LNCAP (cell line): ENCODE results near the gene SNTB2.

Experiments
- TF ChIP-seq, protein P1 (sequence below): fragments of 450-650 bp; IDR thresholded peaks from 2 replicates; pipeline ENCODE4 v1.5.1; 2017; ENCODE audit warnings: mild to moderate bottlenecking

The SNTB2 gene

DNA sequence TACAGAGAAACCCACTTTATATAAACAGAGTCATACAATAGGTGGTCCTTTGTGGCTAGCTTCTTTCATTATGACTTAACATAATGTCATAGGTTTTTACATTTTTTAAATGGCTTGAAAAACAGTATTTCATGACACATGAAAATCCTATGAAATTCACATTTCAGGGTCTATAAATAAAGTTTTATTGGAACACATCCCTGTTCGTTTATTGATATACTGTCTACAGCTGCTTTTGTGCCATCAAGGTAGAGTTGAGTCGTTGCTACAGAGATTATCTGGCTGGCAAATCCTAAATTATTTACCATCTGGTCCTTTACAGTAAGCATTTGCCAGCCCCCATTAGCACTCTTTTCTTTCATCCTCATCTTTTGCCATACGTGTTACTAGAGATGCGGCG lies 126.5 kb downstream of the SNTB2 start:
- TF ChIP-seq, protein P1, sequence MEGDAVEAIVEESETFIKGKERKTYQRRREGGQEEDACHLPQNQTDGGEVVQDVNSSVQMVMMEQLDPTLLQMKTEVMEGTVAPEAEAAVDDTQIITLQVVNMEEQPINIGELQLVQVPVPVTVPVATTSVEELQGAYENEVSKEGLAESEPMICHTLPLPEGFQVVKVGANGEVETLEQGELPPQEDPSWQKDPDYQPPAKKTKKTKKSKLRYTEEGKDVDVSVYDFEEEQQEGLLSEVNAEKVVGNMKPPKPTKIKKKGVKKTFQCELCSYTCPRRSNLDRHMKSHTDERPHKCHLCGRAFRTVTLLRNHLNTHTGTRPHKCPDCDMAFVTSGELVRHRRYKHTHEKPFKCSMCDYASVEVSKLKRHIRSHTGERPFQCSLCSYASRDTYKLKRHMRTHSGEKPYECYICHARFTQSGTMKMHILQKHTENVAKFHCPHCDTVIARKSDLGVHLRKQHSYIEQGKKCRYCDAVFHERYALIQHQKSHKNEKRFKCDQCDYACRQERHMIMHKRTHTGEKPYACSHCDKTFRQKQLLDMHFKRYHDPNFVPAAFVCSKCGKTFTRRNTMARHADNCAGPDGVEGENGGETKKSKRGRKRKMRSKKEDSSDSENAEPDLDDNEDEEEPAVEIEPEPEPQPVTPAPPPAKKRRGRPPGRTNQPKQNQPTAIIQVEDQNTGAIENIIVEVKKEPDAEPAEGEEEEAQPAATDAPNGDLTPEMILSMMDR, result no peak

DNA sequence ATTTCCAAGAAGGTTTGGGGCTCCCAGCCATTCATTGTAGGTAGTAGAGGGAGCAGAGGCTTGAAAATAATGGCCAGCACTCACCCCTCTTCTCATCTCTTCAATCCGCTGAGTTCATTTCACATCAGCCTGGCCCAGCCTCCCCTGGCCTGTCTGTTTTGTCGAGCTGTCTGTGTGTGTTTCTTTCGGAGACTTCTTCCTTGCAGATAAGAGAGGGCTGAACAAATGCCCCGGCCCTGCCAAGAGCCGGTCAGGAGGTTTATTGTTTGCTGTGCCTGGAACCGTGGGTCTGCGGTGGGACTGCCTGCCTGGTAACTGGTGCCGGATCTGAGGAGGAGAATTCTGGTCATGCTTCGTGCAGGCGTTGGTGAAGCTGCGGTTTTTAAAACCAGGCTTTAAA lies 127.6 kb downstream of the SNTB2 start:
- TF ChIP-seq, protein P1, result no peak

DNA sequence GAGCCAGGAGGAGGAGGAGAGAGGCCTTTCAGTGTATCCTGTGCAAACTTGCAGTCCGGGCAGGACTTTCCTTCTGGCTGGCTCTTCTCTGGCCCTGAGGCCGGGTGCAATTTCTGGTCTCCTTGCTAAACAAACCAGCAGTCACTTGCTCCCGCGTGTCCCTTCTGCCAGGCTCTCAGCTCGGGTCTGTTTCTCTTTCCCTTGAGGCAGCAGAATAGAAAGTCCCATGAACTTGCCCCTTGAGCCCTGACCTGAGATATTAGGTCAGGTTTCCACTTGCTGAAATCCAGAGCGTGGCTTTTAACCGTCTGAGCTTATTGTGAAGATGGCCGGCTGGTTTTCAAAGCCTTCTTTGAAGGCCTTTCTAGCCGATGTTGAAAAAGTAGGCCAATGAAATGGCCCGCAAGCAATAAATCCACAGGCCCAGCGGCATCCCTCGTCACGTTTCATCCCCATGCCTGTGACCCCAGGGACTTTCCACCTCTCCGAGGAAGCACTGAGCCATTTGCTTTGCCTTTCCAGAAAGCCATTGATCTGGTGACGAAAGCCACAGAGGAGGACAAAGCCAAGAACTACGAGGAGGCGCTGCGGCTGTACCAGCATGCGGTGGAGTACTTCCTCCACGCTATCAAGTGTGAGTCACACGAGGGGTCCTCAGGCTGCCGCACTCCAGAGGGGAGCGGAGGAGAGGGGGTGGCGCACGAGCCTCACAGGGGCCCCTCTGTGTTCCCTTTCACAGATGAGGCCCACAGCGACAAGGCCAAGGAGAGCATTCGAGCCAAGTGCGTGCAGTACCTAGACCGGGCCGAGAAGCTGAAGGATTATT lies 128.7 kb downstream of the SNTB2 start:
- TF ChIP-seq, protein P1, result no peak

DNA sequence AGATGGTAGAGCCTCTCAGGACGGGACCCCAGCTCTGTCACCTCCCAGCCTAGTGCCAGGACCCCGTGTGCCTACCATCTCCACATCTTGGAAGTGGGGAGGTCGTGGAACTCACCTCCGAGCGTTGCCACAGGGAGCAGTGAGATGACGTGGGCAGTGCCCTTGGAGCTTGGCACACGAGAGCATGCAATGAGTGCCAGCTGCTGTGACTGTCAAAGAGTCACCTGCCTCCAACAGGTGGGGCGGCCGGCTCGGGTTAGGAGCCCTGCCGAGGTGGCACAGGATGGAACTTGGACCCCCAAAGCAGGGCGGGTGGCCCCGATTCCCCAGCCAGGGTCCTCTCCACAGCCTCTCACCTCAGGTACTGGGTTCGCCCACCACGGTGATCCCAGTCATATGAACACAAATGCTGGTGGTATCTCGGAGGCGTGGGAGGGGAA lies 129.7 kb downstream of the SNTB2 start:
- TF ChIP-seq, protein P1, result no peak

DNA sequence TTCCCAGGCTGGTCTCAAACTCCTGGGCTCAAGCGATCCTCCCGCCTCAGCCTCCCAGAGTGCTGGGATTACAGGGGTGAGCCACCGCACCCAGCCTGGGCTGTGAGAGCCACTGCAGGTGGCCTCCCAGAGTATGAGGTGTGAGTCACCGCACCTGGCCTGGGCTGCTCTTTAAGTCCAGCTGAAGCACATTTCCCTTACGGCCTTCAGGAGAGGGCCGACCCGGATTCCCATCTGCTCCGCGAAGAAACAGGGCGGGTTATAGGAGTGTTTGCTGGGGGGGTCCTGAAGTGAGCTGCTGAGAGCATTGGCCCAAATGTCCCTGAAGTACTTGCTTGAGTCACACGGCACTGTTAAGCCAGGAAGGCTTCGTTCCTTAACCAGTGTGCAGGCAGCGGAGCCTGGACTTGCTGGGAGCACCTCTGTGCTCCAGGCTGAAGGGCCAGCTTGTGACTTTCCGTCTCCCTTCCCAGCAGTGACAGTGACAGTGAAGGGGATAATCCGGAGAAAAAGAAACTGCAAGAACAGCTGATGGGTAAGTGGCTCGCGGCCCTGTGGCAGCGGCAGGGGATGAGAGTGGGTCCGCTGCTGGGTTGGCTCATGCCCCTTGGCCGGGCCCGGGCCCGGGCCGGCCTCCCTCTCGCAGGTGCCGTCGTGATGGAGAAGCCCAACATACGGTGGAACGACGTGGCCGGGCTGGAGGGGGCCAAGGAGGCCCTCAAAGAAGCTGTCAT lies 131.4 kb downstream of the SNTB2 start:
- TF ChIP-seq, protein P1, result no peak

DNA sequence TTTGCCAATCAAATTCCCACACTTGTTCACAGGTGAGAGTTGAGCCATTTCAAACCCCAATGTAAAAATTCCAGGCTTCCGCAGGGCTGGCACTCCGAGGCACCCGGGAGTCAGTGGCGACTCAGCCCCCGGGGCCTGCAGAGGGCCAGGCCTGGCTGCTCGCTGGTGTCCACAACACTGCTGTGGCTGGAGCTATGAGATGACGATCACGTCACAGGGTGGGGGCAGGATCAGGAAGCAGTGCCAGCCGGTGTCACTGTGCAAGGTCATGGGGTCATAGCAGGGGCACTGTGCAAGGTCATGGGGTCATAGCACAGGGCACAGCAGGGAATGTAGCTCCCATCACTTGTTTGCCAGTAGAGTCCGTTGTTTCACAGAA lies 131.9 kb downstream of the SNTB2 start:
- TF ChIP-seq, protein P1, result no peak

DNA sequence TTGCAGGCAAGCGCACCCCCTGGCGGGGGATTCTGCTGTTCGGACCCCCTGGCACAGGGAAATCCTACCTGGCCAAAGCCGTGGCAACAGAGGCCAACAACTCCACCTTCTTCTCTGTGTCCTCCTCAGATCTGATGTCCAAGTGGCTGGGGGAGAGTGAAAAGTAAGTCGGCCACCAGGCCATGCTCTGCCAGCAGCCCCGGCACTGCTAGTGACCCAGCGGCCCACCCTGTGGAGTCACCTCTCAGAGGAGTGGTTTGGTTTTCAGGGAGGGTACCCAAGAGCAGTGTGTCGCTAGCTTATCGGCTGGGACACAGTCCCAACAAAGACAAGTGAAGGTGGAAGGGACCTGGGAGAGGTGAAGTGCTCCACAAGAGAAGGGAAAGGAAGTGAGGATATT lies 132.4 kb downstream of the SNTB2 start:
- TF ChIP-seq, protein P1, result no peak
